CD14-positive monocyte (primary cell): ENCODE measurements around the gene SSTR5. TPM values are rescaled to one million over a fixed set of nuclear protein-coding genes. Genes with fewer than 3 reads are reported as not detected.

Experiments
- DNase-seq, 3 donors: peaks; one replicate each; pipeline ENCODE4 v3.0.0-alpha.2; 2011 to 2022
- H2AFZ ChIP-seq: 2 replicates; pipeline ENCODE4 v1.6.0; 2012; ENCODE audit warnings: mild to moderate bottlenecking, low read depth, low read length, inconsistent platforms; ENCODE audit not compliant: insufficient read depth, poor library complexity, severe bottlenecking
- H3K27ac ChIP-seq, 2 donors: 1 replicate in 1 of 2; 2 replicates in 1 of 2; pipeline ENCODE4 v1.5.1; 2012 to 2013; ENCODE audit warnings: low read length in 2 of 2, control low read depth in 1 of 2, inconsistent platforms in 1 of 2, low read depth in 1 of 2, mild to moderate bottlenecking in 1 of 2
- H3K27me3 ChIP-seq, 2 donors: one replicate each; pipeline versions ENCODE4 v1.6.0 to v1.6.1; 2011 to 2013; ENCODE audit warnings: low read length in 2 of 2; ENCODE audit not compliant: control insufficient read depth in 2 of 2, insufficient read depth in 2 of 2
- H3K36me3 ChIP-seq, 2 donors: replicated peaks in 1 of 2; 1 replicate in 1 of 2; 2 replicates in 1 of 2; pipeline versions ENCODE4 v1.5.1 to v1.6.1; 2012 to 2013; ENCODE audit warnings: low read length in 2 of 2, control low read depth in 1 of 2, inconsistent platforms in 1 of 2, mild to moderate bottlenecking in 1 of 2; ENCODE audit not compliant: insufficient read depth in 2 of 2, control insufficient read depth in 1 of 2
- H3K4me1 ChIP-seq, 2 donors: 1 replicate in 1 of 2; 2 replicates in 1 of 2; pipeline versions ENCODE4 v1.5.1 to v1.6.1; 2012 to 2013; ENCODE audit warnings: low read length in 2 of 2, control low read depth in 1 of 2, inconsistent platforms in 1 of 2, mild to moderate bottlenecking in 1 of 2, moderate library complexity in 1 of 2; ENCODE audit not compliant: insufficient read depth in 2 of 2, control insufficient read depth in 1 of 2
- H3K4me2 ChIP-seq: replicated peaks from 2 replicates; pipeline ENCODE3; 2012; ENCODE audit warnings: low read length, moderate library complexity, mild to moderate bottlenecking; ENCODE audit not compliant: poor library complexity, severe bottlenecking; ENCODE audit errors: extremely low read depth
- H3K4me3 ChIP-seq, 3 experiments: fragments of 200-600 bp in 1 of 3; sonication (generic) in 1 of 3; replicated peaks in 1 of 3; 1 replicate in 2 of 3; 2 replicates in 1 of 3; pipeline ENCODE4 v1.5.1; 2011 to 2013; ENCODE audit warnings: low read length in 3 of 3, mild to moderate bottlenecking in 3 of 3, control low read depth in 2 of 3, low read depth in 2 of 3, inconsistent platforms in 1 of 3, moderate library complexity in 1 of 3
- H3K79me2 ChIP-seq: 2 replicates; pipeline ENCODE4 v1.6.0; 2012; ENCODE audit warnings: mild to moderate bottlenecking, control low read depth, inconsistent platforms, low read length, moderate library complexity; ENCODE audit not compliant: insufficient read depth
- H3K9ac ChIP-seq: 2 replicates; pipeline ENCODE4 v1.6.0; 2017; ENCODE audit warnings: low read length, mild to moderate bottlenecking; ENCODE audit not compliant: insufficient read depth, poor library complexity, severe bottlenecking
- H3K9me3 ChIP-seq, 2 donors: replicated peaks in 1 of 2; 1 replicate in 1 of 2; 2 replicates in 1 of 2; pipeline versions ENCODE4 v1.5.1 to v1.6.1; 2012 to 2013; ENCODE audit warnings: low read length in 2 of 2, control low read depth in 1 of 2; ENCODE audit not compliant: control insufficient read depth in 1 of 2, insufficient read depth in 1 of 2
- H4K20me1 ChIP-seq: 2 replicates; pipeline ENCODE4 v1.6.0; 2012; ENCODE audit warnings: mild to moderate bottlenecking, low read length, control low read depth, moderate library complexity; ENCODE audit not compliant: insufficient read depth
- H3K27ac Mint-ChIP-seq, 7 donors: one replicate each; pipeline ENCODE4 v1.8.0; 2020; ENCODE audit warnings: mild to moderate bottlenecking in 7 of 7, mixed read lengths in 7 of 7, moderate library complexity in 6 of 7, inconsistent platforms in 2 of 7
- H3K27me3 Mint-ChIP-seq, 3 donors: one replicate each; pipeline ENCODE4 v1.8.0; 2021 to 2022; ENCODE audit warnings: low read depth in 3 of 3, mild to moderate bottlenecking in 3 of 3, mixed read lengths in 3 of 3, moderate library complexity in 3 of 3, inconsistent platforms in 1 of 3
- H3K36me3 Mint-ChIP-seq, 2 donors: one replicate each; pipeline ENCODE4 v1.8.0; 2020; ENCODE audit warnings: mixed read lengths in 2 of 2, inconsistent platforms in 1 of 2, mild to moderate bottlenecking in 1 of 2
- H3K4me1 Mint-ChIP-seq: one replicate; pipeline ENCODE4 v1.8.0; 2020; ENCODE audit warnings: mild to moderate bottlenecking, mixed read lengths
- H3K4me3 Mint-ChIP-seq, 2 donors: one replicate each; pipeline ENCODE4 v1.8.0; 2020; ENCODE audit warnings: mild to moderate bottlenecking in 2 of 2, mixed read lengths in 2 of 2, moderate library complexity in 1 of 2
- H3K9me3 Mint-ChIP-seq, 7 donors: one replicate each; pipeline ENCODE4 v1.8.0; 2020 to 2022; ENCODE audit warnings: mixed read lengths in 7 of 7, mild to moderate bottlenecking in 6 of 7, moderate library complexity in 6 of 7, inconsistent platforms in 2 of 7
- WGBS: methylation state at CpG from one replicate; pipeline ENCODE4 v1.1.5; 2013; ENCODE audit warnings: missing lambda C conversion rate; ENCODE audit not compliant: insufficient coverage; 5-methylcytosine and 5-hydroxymethylcytosine counted together
- intact Hi-C, 2 donors: fragments of 100-400 bp; cut with micrococcal nuclease; formaldehyde crosslinking; loops; one replicate each; pipeline versions ENCODE4 v1.15.0 to v1.15.1; 2023
- polyA plus RNA-seq, 3 donors: library from polyadenylated mRNA; depleted of rRNA in 1 of 3; unstranded in 2 of 3; stranded (reverse) in 1 of 3; fragments of 300-500 nt in 2 of 3; fragments of >200 nt in 1 of 3; fragmentation: Illumina TruSeq in 2 of 3; gene quantifications; 1 replicate in 2 of 3; 2 replicates in 1 of 3; pipeline ENCODE4 v1.2.3, GENCODE V29; 2012 to 2021
- TF ChIP-seq, protein P1 (sequence below): fragments of 200-600 bp; IDR thresholded peaks from one replicate; pipeline ENCODE4 v1.8.0; 2022; ENCODE audit warnings: antibody characterized with exemption, mild to moderate bottlenecking

The SSTR5 gene
- polyA plus RNA-seq, 3 donors, result not detected

DNA sequence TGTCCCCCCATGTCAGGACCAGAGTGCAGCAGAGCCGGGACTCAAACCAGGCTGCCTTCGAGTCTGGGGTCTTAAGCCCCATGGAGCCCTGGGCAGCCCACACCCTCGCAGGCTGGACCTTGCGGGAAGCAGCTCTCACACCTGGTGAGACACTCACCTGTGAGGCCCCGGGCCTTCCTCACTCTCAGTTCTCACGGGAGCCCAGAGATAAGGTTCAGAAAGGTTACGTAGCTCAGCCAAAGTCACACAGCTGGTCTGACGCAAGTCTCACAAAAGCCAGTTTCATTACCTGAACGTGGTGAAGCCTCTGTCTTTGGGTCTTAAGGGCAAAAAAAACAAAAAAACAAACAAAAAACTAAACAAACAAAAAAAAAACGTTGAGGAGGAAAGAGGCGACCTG is 32.8 kb upstream of the SSTR5 start:
- TF ChIP-seq, protein P1, sequence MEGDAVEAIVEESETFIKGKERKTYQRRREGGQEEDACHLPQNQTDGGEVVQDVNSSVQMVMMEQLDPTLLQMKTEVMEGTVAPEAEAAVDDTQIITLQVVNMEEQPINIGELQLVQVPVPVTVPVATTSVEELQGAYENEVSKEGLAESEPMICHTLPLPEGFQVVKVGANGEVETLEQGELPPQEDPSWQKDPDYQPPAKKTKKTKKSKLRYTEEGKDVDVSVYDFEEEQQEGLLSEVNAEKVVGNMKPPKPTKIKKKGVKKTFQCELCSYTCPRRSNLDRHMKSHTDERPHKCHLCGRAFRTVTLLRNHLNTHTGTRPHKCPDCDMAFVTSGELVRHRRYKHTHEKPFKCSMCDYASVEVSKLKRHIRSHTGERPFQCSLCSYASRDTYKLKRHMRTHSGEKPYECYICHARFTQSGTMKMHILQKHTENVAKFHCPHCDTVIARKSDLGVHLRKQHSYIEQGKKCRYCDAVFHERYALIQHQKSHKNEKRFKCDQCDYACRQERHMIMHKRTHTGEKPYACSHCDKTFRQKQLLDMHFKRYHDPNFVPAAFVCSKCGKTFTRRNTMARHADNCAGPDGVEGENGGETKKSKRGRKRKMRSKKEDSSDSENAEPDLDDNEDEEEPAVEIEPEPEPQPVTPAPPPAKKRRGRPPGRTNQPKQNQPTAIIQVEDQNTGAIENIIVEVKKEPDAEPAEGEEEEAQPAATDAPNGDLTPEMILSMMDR, result no peak
- Histone ChIP-seq H3K36me3 (no peaks in the 10 kb centered on the region), H3K9me3 (peaks cover 0 to 17% of the 10 kb centered on the region in 2 donors), H2AFZ (no peak overlapping the region), H3K9ac (no peak overlapping the region), H3K4me1 (no peaks in the 10 kb centered on the region), H3K27me3 (no peaks in the 10 kb centered on the region), H4K20me1 (no peaks in the 10 kb centered on the region), H3K79me2 (no peaks in the 10 kb centered on the region), H3K27ac (no peak overlapping the region), H3K4me2 (no peak overlapping the region), H3K4me3 (no peak overlapping the region)
- Mint-ChIP-seq H3K27ac (no peak overlapping the region), H3K4me1 (no peaks in the 10 kb centered on the region), H3K4me3 (no peak overlapping the region), H3K36me3 (no peaks in the 10 kb centered on the region), H3K9me3 (peaks cover 0 to 15% (median 6%) of the 10 kb centered on the region in 7 donors), H3K27me3 (peaks cover 3 to 8% (median 7%) of the 10 kb centered on the region in 3 donors)
- intact Hi-C loops, result no loop called here
- WGBS, result 90% methylated on average over 8 of the region's 11 CpGs
- DNase-seq, result no peak

DNA sequence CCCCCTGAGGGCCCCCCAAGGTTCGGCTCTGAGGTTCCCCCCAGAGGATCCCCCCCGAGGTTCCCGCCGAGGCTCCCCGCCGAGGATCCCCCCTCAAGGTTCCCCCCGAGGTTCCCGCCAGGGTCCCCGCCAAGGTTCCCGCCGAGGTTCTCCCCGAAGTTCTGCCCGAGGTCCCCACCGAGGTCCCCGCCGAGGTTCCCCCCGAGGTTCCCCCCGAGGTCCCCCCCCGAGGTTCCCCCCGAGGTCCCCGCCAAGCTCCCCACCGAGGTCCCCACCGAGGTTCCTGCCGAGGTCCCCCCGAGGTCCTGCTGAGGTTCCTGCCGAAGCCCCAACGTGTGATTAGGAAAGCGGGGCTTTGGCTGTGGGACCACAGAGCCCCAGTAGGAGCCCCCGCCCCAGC is 32.2 kb upstream of the SSTR5 start:
- no peaks in the 10 kb centered on the region for H3K4me1 ChIP-seq
- no peak overlapping the region for H3K9ac ChIP-seq
- no peak overlapping the region for H3K4me3 ChIP-seq
- Mint-ChIP-seq H3K4me3 (no peak overlapping the region), H3K36me3 (no peaks in the 10 kb centered on the region), H3K4me1 (no peaks in the 10 kb centered on the region), H3K9me3 (peaks cover 0 to 15% (median 6%) of the 10 kb centered on the region in 7 donors), H3K27me3 (peaks cover 3 to 8% (median 7%) of the 10 kb centered on the region in 3 donors), H3K27ac (no peak overlapping the region)
- H3K79me2 ChIP-seq, result no peaks in the 10 kb centered on the region
- intact Hi-C loops, result no loop called here
- TF ChIP-seq, protein P1, result no peak
- H3K4me2 ChIP-seq, result no peak overlapping the region
- no peak overlapping the region for H2AFZ ChIP-seq
- H3K27ac ChIP-seq, result no peak overlapping the region
- H4K20me1 ChIP-seq, result no peaks in the 10 kb centered on the region
- DNase-seq, result no peak
- no peaks in the 10 kb centered on the region for H3K36me3 ChIP-seq
- H3K9me3 ChIP-seq, result peaks cover 0 to 17% of the 10 kb centered on the region in 2 donors
- 98% methylated on average over 10 of the region's 29 CpGs for WGBS
- H3K27me3 ChIP-seq, result no peaks in the 10 kb centered on the region
